ENCODE data around the gene CSTF1.
A peak's percentile ranks its signal among the peaks of the same experiment; 100 is the strongest.
"Not testable (repeated sequence)": the region's sequence is repeated elsewhere in the genome, so short reads cannot be mapped to it uniquely, and the experiment has no call there.

The CSTF1 gene

DNA sequence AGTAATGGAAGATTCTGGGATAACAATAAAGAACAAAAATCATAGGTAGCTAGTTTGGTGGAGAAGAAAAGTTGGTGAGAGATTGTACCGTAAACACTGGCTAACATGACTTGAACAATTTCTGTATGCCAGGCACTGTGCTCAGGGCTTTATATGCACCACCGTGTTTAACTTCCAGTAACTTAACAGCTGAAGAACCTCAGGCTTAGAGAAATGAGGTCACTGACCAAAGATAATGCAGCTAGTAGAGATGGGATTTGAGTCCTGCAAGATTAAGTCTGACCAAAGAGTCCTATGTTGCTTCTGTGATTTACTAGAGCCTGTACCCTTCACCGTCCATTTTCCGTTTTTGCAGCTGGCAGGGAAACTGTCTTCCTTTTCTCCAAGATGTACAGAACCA lies 2.7 kb downstream of the CSTF1 start:
- no peak for DNase-seq (ENCODE audit: low read depth in 1 of 2, low spot score in 1 of 2)
- in situ Hi-C loops (cut with HindIII; ENCODE audit: low pct_unique_long_range_greater_than_20kb, low sequenced_read_pairs) = no loop called here
- no peak for TF ChIP-seq JUND (IDR thresholded peaks at IDR 0.05; ENCODE audit: low read depth)

DNA sequence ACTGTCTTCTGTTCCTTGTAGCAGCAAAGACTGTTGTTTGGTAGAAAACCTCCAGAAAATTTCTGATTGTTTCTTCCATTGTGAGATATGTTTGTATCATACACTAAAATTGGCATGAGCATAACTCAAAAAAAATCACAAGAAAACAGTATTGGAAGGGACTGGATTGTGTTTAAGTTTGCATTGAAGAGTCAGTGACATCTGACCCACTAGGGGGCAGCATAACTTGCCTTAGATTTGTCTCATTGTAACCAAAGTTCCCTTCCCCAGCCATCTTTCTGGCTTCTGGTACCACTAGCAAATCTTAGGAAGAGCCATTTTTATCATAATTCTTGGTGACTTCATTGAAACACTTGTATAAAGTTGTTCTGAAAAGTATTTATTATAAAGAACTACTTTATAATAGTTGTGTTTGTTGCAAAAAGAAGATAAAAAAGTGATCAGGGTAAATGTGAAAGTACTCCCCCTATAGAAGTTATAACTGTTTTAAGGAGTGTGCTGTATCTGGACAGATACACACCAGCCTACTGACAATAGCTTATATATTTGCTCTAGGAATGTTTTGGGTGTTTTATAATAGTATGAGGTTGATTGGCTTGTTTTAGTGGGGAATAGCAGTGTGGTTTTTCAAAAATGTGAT lies 7.7 kb downstream of the CSTF1 start:
- peak; percentile 27 to 81 for DNase-seq (ENCODE audit: low read depth in 1 of 2, low spot score in 1 of 2)
- in situ Hi-C loops (cut with HindIII; ENCODE audit: low pct_unique_long_range_greater_than_20kb, low sequenced_read_pairs) = no loop called here
- no peak for TF ChIP-seq JUND (IDR thresholded peaks at IDR 0.05; ENCODE audit: low read depth)

DNA sequence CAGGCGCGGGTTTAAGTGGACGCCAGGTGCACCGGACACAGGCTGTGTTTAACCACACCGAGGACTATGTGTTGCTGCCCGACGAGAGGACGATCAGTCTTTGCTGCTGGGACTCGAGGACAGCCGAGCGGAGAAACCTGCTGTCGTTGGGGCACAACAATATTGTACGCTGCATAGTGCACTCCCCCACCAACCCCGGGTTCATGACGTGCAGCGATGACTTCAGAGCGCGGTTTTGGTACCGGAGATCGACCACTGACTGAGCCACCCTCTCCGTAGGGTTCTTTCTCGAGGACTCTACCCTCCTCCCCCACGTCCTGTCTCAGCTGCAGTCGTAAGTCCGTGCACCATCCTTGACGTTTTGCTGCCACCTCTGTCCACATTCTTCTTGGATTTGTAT lies 11.0 kb downstream of the CSTF1 start:
- no peak for DNase-seq (ENCODE audit: low read depth in 1 of 2, low spot score in 1 of 2)
- in situ Hi-C loops (cut with HindIII; ENCODE audit: low pct_unique_long_range_greater_than_20kb, low sequenced_read_pairs) = no loop called here
- no peak for TF ChIP-seq JUND (IDR thresholded peaks at IDR 0.05; ENCODE audit: low read depth)

DNA sequence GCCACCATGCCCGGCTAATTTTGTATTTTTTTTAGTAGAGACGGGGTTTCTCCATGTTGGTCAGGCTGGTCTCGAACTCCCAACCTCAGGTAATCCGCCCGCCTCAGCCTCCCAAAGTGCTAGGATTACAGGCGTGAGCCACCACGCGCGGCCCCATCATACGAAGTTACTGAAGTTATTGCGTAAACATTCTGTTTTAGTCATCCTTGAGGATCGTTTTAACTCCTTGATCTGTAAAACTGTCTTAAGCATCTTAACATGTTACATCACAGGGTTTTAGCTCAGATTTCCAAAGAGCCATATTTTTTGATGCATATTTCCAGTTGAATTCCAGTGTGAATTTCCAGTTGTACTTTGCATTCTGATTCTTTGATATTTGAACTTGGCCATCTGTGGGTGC lies 12.9 kb downstream of the CSTF1 start:
- in situ Hi-C loops (cut with HindIII; ENCODE audit: low pct_unique_long_range_greater_than_20kb, low sequenced_read_pairs); DNase-seq (ENCODE audit: low read depth in 1 of 2, low spot score in 1 of 2): not testable (repeated sequence)

DNA sequence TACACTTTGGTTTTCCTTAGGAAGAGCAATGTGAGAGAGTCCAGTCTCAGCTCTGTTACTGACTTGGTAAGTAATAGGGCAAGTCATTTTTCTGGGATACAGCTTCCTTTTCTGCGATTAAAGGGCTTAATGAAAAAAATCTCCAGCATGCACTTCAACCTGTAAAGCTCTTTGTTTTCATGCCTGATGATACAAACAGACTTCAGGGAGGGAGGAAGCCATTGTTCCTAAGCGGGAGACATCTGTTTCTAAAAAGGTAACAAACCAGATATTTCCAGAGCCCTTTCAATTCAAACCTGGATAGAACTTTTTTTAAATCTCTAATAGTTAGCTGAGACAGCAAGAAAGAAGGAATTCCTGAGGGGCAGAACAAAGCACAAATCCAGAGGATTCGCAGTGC lies 14.5 kb downstream of the CSTF1 start:
- no peak for TF ChIP-seq JUND (IDR thresholded peaks at IDR 0.05; ENCODE audit: low read depth)
- in situ Hi-C loops (cut with HindIII; ENCODE audit: low pct_unique_long_range_greater_than_20kb, low sequenced_read_pairs) = no loop called here
- no peak for DNase-seq (ENCODE audit: low read depth in 1 of 2, low spot score in 1 of 2)

DNA sequence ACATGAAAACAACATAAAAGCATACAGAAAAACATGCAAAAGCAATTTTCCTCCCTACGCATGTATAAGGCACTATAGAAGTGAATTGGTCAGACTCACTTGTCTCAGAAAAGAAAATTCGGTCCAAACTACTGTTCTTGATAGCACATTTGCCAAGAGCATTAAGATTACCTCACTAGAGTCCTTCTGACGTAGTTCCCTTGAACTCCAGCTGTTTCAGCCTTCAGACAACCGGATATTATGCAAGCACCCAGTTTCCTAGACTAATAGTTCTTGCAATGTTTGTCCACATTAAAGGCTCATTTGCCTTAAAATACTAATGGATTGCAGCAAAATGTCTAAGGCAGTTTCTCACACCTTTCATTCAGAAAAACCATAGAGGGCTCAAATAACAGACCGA lies 17.1 kb downstream of the CSTF1 start:
- in situ Hi-C loops (cut with HindIII; ENCODE audit: low pct_unique_long_range_greater_than_20kb, low sequenced_read_pairs) = no loop called here
- DNase-seq (ENCODE audit: low read depth in 1 of 2, low spot score in 1 of 2) = no peak

DNA sequence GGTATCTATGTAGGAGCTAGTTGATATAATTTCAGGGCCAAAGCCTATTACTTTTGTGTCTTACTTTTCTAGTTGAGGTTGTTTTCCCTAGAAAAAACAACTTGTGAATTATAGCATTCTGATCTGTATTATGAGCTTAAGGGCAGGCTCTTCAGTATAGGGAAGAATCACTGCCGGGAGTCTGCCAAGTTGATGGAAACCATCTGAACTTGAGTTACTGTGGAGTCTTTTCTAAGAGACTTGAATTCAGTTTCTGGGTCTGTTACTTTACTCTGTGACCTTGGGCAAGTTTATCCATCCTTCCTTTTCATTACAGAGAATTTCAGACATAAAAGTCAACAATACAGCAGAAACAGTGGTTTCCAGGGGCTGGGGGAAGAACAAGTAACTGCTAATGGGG lies 17.5 kb downstream of the CSTF1 start:
- no peak for TF ChIP-seq JUND (IDR thresholded peaks at IDR 0.05; ENCODE audit: low read depth)
- in situ Hi-C loops (cut with HindIII; ENCODE audit: low pct_unique_long_range_greater_than_20kb, low sequenced_read_pairs) = no loop called here
- no peak for DNase-seq (ENCODE audit: low read depth in 1 of 2, low spot score in 1 of 2)

More for the DNA sequence above, 17.1 kb downstream of the CSTF1 start:
- TF ChIP-seq JUND (IDR thresholded peaks at IDR 0.05; ENCODE audit: low read depth) = no peak

DNA sequence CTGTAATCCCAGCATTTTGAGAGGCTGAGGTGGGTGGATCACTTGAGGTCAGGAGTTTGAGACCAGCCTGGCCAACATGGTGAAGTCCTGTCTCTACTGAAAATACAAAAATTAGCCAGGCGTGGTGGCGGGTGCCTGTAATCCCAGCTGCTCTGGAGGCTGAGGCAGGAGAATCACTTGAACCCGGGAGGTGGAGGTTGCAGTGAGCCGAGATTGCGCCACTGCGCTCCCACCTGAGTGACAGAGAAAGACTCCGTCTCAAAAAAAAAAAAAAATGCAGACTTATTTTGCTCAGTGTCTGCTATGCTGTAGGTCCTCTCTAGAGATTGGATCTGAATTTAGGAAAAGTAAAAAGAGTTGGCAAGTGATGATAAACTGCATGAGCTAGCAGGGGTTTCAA lies 18.8 kb downstream of the CSTF1 start:
- DNase-seq (ENCODE audit: low read depth in 1 of 2, low spot score in 1 of 2); in situ Hi-C loops (cut with HindIII; ENCODE audit: low pct_unique_long_range_greater_than_20kb, low sequenced_read_pairs): not testable (repeated sequence)

DNA sequence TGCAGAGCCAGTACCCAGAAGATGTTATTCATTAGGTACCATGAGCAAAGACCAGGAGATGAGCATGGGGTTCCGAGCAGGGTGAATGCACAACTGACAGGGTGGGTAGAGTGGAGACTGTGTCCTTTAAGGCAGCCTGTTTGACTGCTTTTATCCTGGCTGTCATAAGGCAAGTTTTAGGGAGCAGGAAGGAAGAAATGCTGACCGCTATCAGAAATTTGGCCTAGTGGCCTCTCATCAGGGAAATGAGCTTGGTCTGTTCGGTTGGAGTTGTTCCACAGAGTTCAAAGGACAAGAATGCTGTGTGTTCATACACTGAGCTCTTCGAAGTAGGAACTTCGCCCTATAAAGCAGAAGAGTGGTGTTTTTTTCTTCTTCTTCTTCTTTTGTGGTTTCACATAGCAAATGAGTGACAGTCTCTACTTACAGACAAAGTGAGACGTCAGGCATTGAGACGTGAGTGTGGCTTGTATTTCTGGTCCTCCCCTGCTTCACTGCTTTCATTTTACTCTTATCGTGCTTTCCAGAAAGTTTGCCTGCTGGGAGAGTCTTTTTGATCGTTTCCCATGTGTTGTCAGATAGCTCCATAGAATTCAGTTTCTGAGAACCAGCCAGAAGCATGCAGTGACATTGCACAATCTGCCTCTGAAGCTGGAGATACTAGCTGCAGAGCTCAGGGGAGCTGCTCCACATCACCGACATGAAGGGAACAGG lies 19.5 kb downstream of the CSTF1 start, which contains the start of gene CASS4:
Gene CASS4, plus strand, starts transcription at position 502 of the 714 bp plus-strand sequence. Its CDS starts 199 bp downstream, at position 701.
- in situ Hi-C loops (cut with HindIII; ENCODE audit: low pct_unique_long_range_greater_than_20kb, low sequenced_read_pairs) = no loop called here
- no peak for DNase-seq (ENCODE audit: low read depth in 1 of 2, low spot score in 1 of 2)
- TF ChIP-seq JUND (IDR thresholded peaks at IDR 0.05; ENCODE audit: low read depth) = no peak

DNA sequence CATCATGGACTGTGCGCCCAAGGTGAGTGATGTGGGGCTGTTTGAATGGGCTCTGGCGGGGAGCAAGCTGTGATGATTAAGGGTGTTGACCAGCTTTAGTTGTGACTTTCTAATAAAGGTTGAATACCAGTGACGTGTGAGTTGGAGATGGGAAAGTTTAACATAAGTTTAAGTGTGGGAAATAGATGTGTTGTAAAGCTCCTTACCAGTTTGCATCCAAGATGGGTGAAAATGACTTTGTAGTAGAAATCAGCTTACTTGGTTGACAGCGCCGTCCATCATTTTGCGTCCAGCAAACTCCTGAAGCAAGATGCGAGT lies 20.0 kb downstream of the CSTF1 start:
- in situ Hi-C loops (cut with HindIII; ENCODE audit: low pct_unique_long_range_greater_than_20kb, low sequenced_read_pairs) = no loop called here
- TF ChIP-seq JUND (IDR thresholded peaks at IDR 0.05; ENCODE audit: low read depth) = no peak
- no peak for DNase-seq (ENCODE audit: low read depth in 1 of 2, low spot score in 1 of 2)

DNA sequence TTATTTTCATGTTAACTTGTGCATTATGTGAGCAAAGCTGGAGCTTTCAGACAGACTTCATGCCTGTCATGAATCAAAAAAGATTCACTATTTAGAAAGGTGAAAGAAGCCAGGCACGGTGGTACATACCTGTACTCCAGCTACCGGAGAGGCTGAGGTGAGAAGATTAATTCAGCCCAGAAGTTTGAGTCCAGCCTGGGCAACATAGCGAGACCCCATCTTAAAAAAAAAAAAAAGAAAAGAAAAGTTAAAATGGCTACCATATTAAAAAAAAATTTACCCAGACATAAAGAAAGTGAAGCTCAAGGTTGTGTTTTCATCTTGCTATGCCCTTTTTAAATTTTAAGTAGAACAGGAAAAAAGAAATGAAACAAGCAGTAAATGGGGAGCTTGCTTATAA lies 20.5 kb downstream of the CSTF1 start:
- no peak for DNase-seq (ENCODE audit: low read depth in 1 of 2, low spot score in 1 of 2)
- in situ Hi-C loops (cut with HindIII; ENCODE audit: low pct_unique_long_range_greater_than_20kb, low sequenced_read_pairs) = no loop called here
- no peak for TF ChIP-seq JUND (IDR thresholded peaks at IDR 0.05; ENCODE audit: low read depth)

DNA sequence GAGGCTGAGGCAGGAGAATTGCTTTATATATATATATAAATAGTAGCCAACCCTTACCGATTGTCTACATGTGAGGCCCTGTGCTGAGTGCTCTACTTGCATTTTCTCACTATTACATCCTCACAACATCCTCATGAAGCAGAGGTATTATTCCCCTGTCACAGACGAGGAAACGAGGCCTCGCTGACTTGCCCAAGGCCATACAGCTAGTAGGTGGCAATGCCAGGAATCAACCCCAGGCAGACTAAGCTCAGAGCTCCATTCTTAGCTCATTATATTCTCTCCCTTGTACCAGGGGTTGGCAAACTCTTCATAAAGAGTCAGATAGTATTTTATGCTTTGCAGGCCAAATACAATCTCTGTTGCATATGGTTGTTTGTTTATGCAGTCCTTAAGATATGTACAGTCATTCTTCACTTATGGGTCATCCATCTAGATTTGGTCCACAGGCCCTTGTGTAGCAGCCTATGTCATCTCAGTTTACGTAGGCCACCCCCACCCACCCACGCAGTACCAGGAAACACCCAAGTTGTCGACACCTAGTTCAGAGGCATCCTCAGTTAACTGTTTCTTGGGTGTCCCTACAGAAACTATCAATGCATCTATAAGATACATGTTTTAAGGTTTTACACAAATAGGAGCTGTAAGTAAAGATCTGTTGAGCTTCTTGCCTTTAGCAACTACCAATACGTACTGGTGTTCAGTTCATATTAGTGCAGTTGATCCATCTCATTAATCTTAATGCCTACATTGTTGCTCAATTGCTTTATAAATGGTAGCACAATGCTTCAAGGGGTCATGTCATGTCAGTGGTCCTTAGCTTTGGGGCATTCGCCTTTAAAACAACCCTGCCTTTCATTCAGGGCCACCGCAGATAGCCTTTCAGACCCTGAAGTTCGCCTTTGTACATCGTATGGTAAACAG lies 22.7 kb downstream of the CSTF1 start:
- no peak for DNase-seq (ENCODE audit: low read depth in 1 of 2, low spot score in 1 of 2)

DNA sequence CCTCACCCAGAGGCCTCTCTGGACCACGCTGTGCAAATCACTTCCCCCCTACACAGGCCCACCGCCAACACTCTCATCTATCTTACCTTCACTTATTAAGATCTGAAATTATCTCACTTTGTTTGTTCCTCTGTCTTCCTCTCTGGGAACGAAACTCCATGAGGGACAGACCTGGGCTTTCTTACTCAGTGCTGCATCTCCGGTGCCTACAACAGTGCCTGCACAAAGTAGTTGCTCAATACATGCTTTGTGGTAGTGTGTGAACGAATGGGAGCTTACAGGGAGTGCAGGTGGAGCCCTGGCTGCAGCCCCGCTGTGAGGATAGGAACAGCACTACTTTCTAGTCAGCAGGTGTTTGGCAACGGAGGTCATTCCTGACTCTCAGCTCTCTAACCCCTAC lies 25.0 kb downstream of the CSTF1 start:
- DNase-seq (ENCODE audit: low read depth in 1 of 2, low spot score in 1 of 2) = no peak
- no peak for TF ChIP-seq JUND (IDR thresholded peaks at IDR 0.05; ENCODE audit: low read depth)
- in situ Hi-C loops (cut with HindIII; ENCODE audit: low pct_unique_long_range_greater_than_20kb, low sequenced_read_pairs) = no loop called here

More for the DNA sequence above, 22.7 kb downstream of the CSTF1 start:
- no peak for TF ChIP-seq JUND (IDR thresholded peaks at IDR 0.05; ENCODE audit: low read depth)
- in situ Hi-C loops (cut with HindIII; ENCODE audit: low pct_unique_long_range_greater_than_20kb, low sequenced_read_pairs) = no loop called here
